Neuronal stem cell (in vitro differentiated cells): ENCODE data around the gene FAM209A.
"Not testable (repeated sequence)": the region's sequence is repeated elsewhere in the genome, so short reads cannot be mapped to it uniquely, and the experiment has no call there.

Source experiments
- DNase-seq: peaks from one replicate; pipeline ENCODE4 v3.0.0-alpha.2; 2013; ENCODE audit warnings: low spot score
- H2AFZ ChIP-seq: one replicate; pipeline ENCODE4 v1.6.1; 2013; ENCODE audit warnings: mild to moderate bottlenecking, low read length, inconsistent platforms
- H2AK5ac ChIP-seq: 2 replicates; pipeline ENCODE4 v1.6.1; 2013; ENCODE audit warnings: low read depth, mild to moderate bottlenecking, inconsistent platforms, low read length, moderate library complexity, mixed read lengths
- H2BK120ac ChIP-seq: 2 replicates; pipeline ENCODE4 v1.6.1; 2013; ENCODE audit warnings: low read depth, mild to moderate bottlenecking, inconsistent platforms, low read length, moderate library complexity, mixed read lengths
- H2BK12ac ChIP-seq: one replicate; pipeline ENCODE4 v1.6.1; 2013; ENCODE audit warnings: low read length, inconsistent platforms
- H2BK15ac ChIP-seq: 2 replicates; pipeline ENCODE4 v1.6.1; 2013; ENCODE audit warnings: mild to moderate bottlenecking, low read length, inconsistent platforms, mixed read lengths
- H2BK5ac ChIP-seq: one replicate; pipeline ENCODE4 v1.6.1; 2013; ENCODE audit warnings: inconsistent platforms, mild to moderate bottlenecking, low read length, moderate library complexity
- H3K14ac ChIP-seq: one replicate; pipeline ENCODE4 v1.6.1; 2013; ENCODE audit warnings: low read length, inconsistent platforms
- H3K18ac ChIP-seq: 2 replicates; pipeline ENCODE4 v1.6.1; 2013; ENCODE audit warnings: low read length, inconsistent platforms
- H3K23ac ChIP-seq: 2 replicates; pipeline ENCODE4 v1.6.1; 2013; ENCODE audit warnings: low read depth, mild to moderate bottlenecking, mixed read lengths, low read length, inconsistent platforms; ENCODE audit not compliant: poor library complexity
- H3K27ac ChIP-seq: replicated peaks from 3 replicates; pipeline ENCODE4 v1.5.1; 2013; ENCODE audit warnings: low read length, inconsistent platforms
- H3K27me3 ChIP-seq, 3 experiments: 2 replicates each; pipeline ENCODE4 v1.6.1; 2013; ENCODE audit warnings: low read length in 3 of 3, mild to moderate bottlenecking in 2 of 3, inconsistent platforms in 1 of 3, low read depth in 1 of 3, mixed read lengths in 1 of 3, moderate library complexity in 1 of 3; ENCODE audit not compliant: control insufficient read depth in 3 of 3, insufficient read depth in 3 of 3
- H3K36me3 ChIP-seq, 2 donors: replicated peaks in 1 of 2; 2 replicates each; pipeline ENCODE4 v1.6.1; 2013; ENCODE audit warnings: low read length in 2 of 2; ENCODE audit not compliant: control insufficient read depth in 2 of 2, insufficient read depth in 2 of 2
- H3K4ac ChIP-seq: 2 replicates; pipeline ENCODE4 v1.6.1; 2013; ENCODE audit warnings: inconsistent platforms, mild to moderate bottlenecking, low read length, moderate library complexity
- H3K4me1 ChIP-seq, 2 donors: 1 replicate in 1 of 2; 2 replicates in 1 of 2; pipeline ENCODE4 v1.6.1; 2013; ENCODE audit warnings: low read length in 2 of 2, low read depth in 1 of 2; ENCODE audit not compliant: control insufficient read depth in 2 of 2, insufficient read depth in 1 of 2
- H3K4me2 ChIP-seq: one replicate; pipeline ENCODE4 v1.6.1; 2013; ENCODE audit warnings: mild to moderate bottlenecking, low read length, inconsistent platforms; ENCODE audit not compliant: insufficient read depth, poor library complexity, severe bottlenecking
- H3K4me3 ChIP-seq, 2 donors: 2 replicates each; pipeline ENCODE4 v1.5.1; 2013; ENCODE audit warnings: low read length in 2 of 2, mild to moderate bottlenecking in 2 of 2, inconsistent platforms in 1 of 2, moderate library complexity in 1 of 2
- H3K79me1 ChIP-seq: one replicate; pipeline ENCODE4 v1.6.1; 2013; ENCODE audit warnings: low read depth, mild to moderate bottlenecking, inconsistent platforms, low read length, moderate library complexity
- H3K9ac ChIP-seq: one replicate; pipeline ENCODE4 v1.6.1; 2013; ENCODE audit warnings: mild to moderate bottlenecking, low read depth, low read length, inconsistent platforms; ENCODE audit not compliant: poor library complexity
- H3K9me3 ChIP-seq, 2 donors: replicated peaks in 1 of 2; 2 replicates each; pipeline versions ENCODE3 to v1.6.1; 2013; ENCODE audit warnings: low read length in 2 of 2, mild to moderate bottlenecking in 2 of 2, inconsistent platforms in 1 of 2, low read depth in 1 of 2, mixed read lengths in 1 of 2, moderate library complexity in 1 of 2; ENCODE audit not compliant: control insufficient read depth in 2 of 2, insufficient read depth in 1 of 2
- H4K8ac ChIP-seq: one replicate; pipeline ENCODE4 v1.6.1; 2013; ENCODE audit warnings: low read depth, mild to moderate bottlenecking, inconsistent platforms, low read length, moderate library complexity
- H4K91ac ChIP-seq: one replicate; pipeline ENCODE4 v1.6.1; 2013; ENCODE audit warnings: low read length, low read depth, mild to moderate bottlenecking, inconsistent platforms; ENCODE audit not compliant: poor library complexity
- WGBS, 2 donors: extraction: QIAGEN DNeasy Blood & Tissue Kit; methylation state at CpG; one replicate each; pipeline ENCODE4 v1.1.7; 2013; ENCODE audit warnings: missing lambda C conversion rate in 2 of 2, mixed read lengths in 1 of 2; ENCODE audit not compliant: insufficient read length in 2 of 2, insufficient replicate concordance in 1 of 2; ENCODE audit errors: extremely low coverage in 2 of 2; 5-methylcytosine and 5-hydroxymethylcytosine counted together

The FAM209A gene

GRCh38 chr20:56520180-56520579, 4.4 kb upstream of the FAM209A start:
- Histone ChIP-seq H2BK120ac (no peak overlapping the region), H3K9ac (no peak overlapping the region), H2AK5ac (no peak overlapping the region), H2AFZ (no peak overlapping the region), H3K4me2 (no peak overlapping the region), H3K18ac (no peak overlapping the region), H3K4me3 (no peak overlapping the region), H4K8ac (no peak overlapping the region), H3K14ac (no peak overlapping the region), H2BK15ac (no peak overlapping the region), H4K91ac (no peak overlapping the region), H3K4me1 (no peaks in the 10 kb centered on the region), H3K79me1 (no peaks in the 10 kb centered on the region), H2BK12ac (no peak overlapping the region), H3K27ac (no peak overlapping the region), H3K27me3 (no peaks in the 10 kb centered on the region), H3K4ac (no peak overlapping the region), H2BK5ac (no peak overlapping the region), H3K9me3 (peaks cover 6 to 21% of the 10 kb centered on the region in 2 donors), H3K36me3 (peaks cover 21 to 42% of the 10 kb centered on the region in 2 donors), H3K23ac (no peak overlapping the region)
- no CpG with 5 or more reads among the region's 10 CpGs for WGBS, 2 donors
- no peak for DNase-seq

GRCh38 chr20:56520746-56521354, 3.7 kb upstream of the FAM209A start:
- H3K27ac ChIP-seq, H4K91ac ChIP-seq, DNase-seq, H2BK12ac ChIP-seq, H2AFZ ChIP-seq, H3K23ac ChIP-seq, H3K4me3 ChIP-seq, H4K8ac ChIP-seq, H3K4me2 ChIP-seq, H3K18ac ChIP-seq, H3K4ac ChIP-seq, H2BK5ac ChIP-seq, H3K14ac ChIP-seq, H3K79me1 ChIP-seq, H2AK5ac ChIP-seq, H3K9ac ChIP-seq, H3K4me1 ChIP-seq, H2BK15ac ChIP-seq, H3K27me3 ChIP-seq, H2BK120ac ChIP-seq: not testable (repeated sequence)
- WGBS, 2 donors, result no CpG with 5 or more reads among the region's 13 CpGs
- H3K9me3 ChIP-seq, result peaks cover 6 to 21% of the 10 kb centered on the region in 2 donors
- peaks cover 21 to 42% of the 10 kb centered on the region in 2 donors for H3K36me3 ChIP-seq

- H3K27me3 ChIP-seq, result no peaks in the 10 kb centered on the region
These were observed 2.2 kb upstream of the FAM209A start for GRCh38 chr20:56522311-56522710.

GRCh38 chr20:56527521-56527920, 3.0 kb downstream of the FAM209A start:
- no peak overlapping the region for H4K91ac ChIP-seq
- no peak overlapping the region for H2BK120ac ChIP-seq
- no peak overlapping the region for H2AFZ ChIP-seq
- no peak overlapping the region for H3K27ac ChIP-seq
- H3K79me1 ChIP-seq, result no peaks in the 10 kb centered on the region
- no peak overlapping the region for H2BK12ac ChIP-seq
- no peaks in the 10 kb centered on the region for H3K36me3 ChIP-seq
- H3K9ac ChIP-seq, result no peak overlapping the region
- WGBS, 2 donors, result no CpG with 5 or more reads among the region's 7 CpGs
- H3K9me3 ChIP-seq, result no peaks in the 10 kb centered on the region
- no peak overlapping the region for H3K4me3 ChIP-seq
- no peak overlapping the region for H2AK5ac ChIP-seq
- no peak for DNase-seq
- no peak overlapping the region for H3K18ac ChIP-seq
- no peak overlapping the region for H2BK15ac ChIP-seq
- no peak overlapping the region for H3K4me2 ChIP-seq
- no peak overlapping the region for H3K4ac ChIP-seq
- H2BK5ac ChIP-seq, result no peak overlapping the region
- H3K14ac ChIP-seq, result peak overlapping the region; percentile 94
- H3K23ac ChIP-seq, result no peak overlapping the region
- H3K27me3 ChIP-seq, result no peaks in the 10 kb centered on the region
- H3K4me1 ChIP-seq, result no peaks in the 10 kb centered on the region
- H4K8ac ChIP-seq, result no peak overlapping the region

More at GRCh38 chr20:56522311-56522710, 2.2 kb upstream of the FAM209A start:
- no peak overlapping the region for H2BK12ac ChIP-seq
- no peak overlapping the region for H2BK120ac ChIP-seq
- no peak overlapping the region for H2AK5ac ChIP-seq
- H3K23ac ChIP-seq, result no peak overlapping the region
- H3K9ac ChIP-seq, result no peak overlapping the region
- no peak overlapping the region for H2AFZ ChIP-seq
- no CpG with 5 or more reads among the region's 6 CpGs for WGBS, 2 donors
- peaks cover 6 to 21% of the 10 kb centered on the region in 2 donors for H3K9me3 ChIP-seq
- H3K4ac ChIP-seq, result no peak overlapping the region
- H3K4me2 ChIP-seq, result no peak overlapping the region
- no peak overlapping the region for H4K91ac ChIP-seq
- no peak overlapping the region for H3K27ac ChIP-seq
- H4K8ac ChIP-seq, result no peak overlapping the region
- no peak overlapping the region for H3K18ac ChIP-seq
- H3K14ac ChIP-seq, result no peak overlapping the region
- H3K4me1 ChIP-seq, result no peaks in the 10 kb centered on the region
- peaks cover 21 to 30% of the 10 kb centered on the region in 2 donors for H3K36me3 ChIP-seq
- no peak overlapping the region for H3K4me3 ChIP-seq
- H3K79me1 ChIP-seq, result no peaks in the 10 kb centered on the region
- H2BK15ac ChIP-seq, result no peak overlapping the region
- no peak overlapping the region for H2BK5ac ChIP-seq
- no peak for DNase-seq
